Measurements from ENCODE around the gene SRPK2. TPM values are rescaled to one million over a fixed set of nuclear protein-coding genes. Genes with fewer than 3 reads are reported as not detected.
A peak's percentile ranks its signal among the peaks of the same experiment; 100 is the strongest.
"Not testable (repeated sequence)": the region's sequence is repeated elsewhere in the genome, so short reads cannot be mapped to it uniquely, and the experiment has no call there.

SRPK2 gene
- total RNA-seq, result 50.9 and 54.7 TPM in 2 replicates

GRCh38 chr7:105388356-105389087 is at the start of gene SRPK2:
SRPK2 (minus strand) TSS chr7:105388921.
- Mint-ChIP-seq H3K27me3 (ENCODE audit: low read depth) (no peaks in the 10 kb centered on the region), H3K36me3 (ENCODE audit: low read depth) (peaks cover 9% of the 10 kb centered on the region), H3K4me1 (ENCODE audit: low read depth) (peaks cover 21% of the 10 kb centered on the region), H3K27ac (peak within 1 kb of the TSS; percentile 95), H3K9me3 (no peaks in the 10 kb centered on the region), H3K4me3 (ENCODE audit: low read depth) (peak within 1 kb of the TSS; percentile 97)
- intact Hi-C loops (cut with micrococcal nuclease), result loop anchor here (2.0 to 5.0 kb wide), 2 partner anchors 36 to 91 kb away; no protein-coding TSS in a partner anchor
- peak; percentile 70 for DNase-seq (ENCODE audit: low spot score)

DNA sequence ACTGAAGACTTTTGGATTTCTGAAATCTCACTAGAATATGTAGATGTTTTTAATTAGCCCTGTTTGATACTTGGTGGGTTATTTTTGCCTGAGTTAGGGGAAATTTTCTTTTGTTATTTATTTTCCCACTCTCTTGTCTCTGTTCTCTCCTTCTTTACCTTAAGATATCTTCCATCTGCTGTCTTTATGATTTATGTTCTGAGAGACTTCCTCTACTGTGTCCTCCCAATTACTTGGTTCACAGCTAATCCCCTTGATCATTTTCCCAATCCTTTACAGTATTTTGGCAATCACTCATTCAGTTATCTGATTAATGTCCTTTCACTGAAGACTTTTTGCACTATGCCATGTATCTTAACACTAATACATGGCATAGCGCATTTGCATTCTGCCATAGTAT is 49.5 kb upstream of the SRPK2 start:
- no peaks in the 10 kb centered on the region for H3K9me3 Mint-ChIP-seq
- DNase-seq (ENCODE audit: low spot score), result no peak
- intact Hi-C loops (cut with micrococcal nuclease), result no loop called here
- no peak overlapping the region for H3K27ac Mint-ChIP-seq
- no peaks in the 10 kb centered on the region for H3K27me3 Mint-ChIP-seq (ENCODE audit: low read depth)
- H3K36me3 Mint-ChIP-seq (ENCODE audit: low read depth), result no peaks in the 10 kb centered on the region
- no peak overlapping the region for H3K4me3 Mint-ChIP-seq (ENCODE audit: low read depth)
- H3K4me1 Mint-ChIP-seq (ENCODE audit: low read depth), result peaks cover 3% of the 10 kb centered on the region

DNA sequence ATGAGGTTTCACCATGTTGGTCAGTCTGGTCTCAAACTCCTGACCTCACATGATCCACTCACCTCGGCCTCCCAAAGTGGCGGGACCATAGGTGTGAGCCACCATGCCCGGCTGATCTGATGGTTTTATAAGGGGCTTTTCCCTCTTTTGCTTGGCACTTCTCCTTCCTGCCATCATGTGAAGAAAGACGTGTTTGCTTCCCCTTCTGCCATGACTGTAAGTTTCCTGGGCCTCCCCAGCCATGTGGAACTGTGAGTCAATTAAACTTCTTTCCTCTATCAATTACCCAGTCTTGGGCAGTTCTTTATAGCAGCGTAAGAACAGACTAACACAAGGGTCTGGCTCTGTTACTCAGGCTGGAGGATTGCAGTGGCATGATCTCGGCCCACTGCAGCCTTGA is 48.6 kb upstream of the SRPK2 start:
- H3K36me3 Mint-ChIP-seq (ENCODE audit: low read depth); H3K9me3 Mint-ChIP-seq; H3K4me1 Mint-ChIP-seq (ENCODE audit: low read depth); H3K27me3 Mint-ChIP-seq (ENCODE audit: low read depth); H3K4me3 Mint-ChIP-seq (ENCODE audit: low read depth); DNase-seq (ENCODE audit: low spot score); intact Hi-C loops (cut with micrococcal nuclease); H3K27ac Mint-ChIP-seq: not testable (repeated sequence)

GRCh38 chr7:105429746-105430612 is 41.3 kb upstream of the SRPK2 start:
- no peaks in the 10 kb centered on the region for H3K27me3 Mint-ChIP-seq (ENCODE audit: low read depth)
- H3K4me1 Mint-ChIP-seq (ENCODE audit: low read depth), result peaks cover 12% of the 10 kb centered on the region
- no peaks in the 10 kb centered on the region for H3K9me3 Mint-ChIP-seq
- no peak overlapping the region for H3K4me3 Mint-ChIP-seq (ENCODE audit: low read depth)
- peak; percentile 19 for DNase-seq (ENCODE audit: low spot score)
- intact Hi-C loops (cut with micrococcal nuclease), result loop anchor here (1.0 to 5.0 kb wide), 3 partner anchors 82 to 277 kb away; no protein-coding TSS in a partner anchor
- no peak overlapping the region for H3K27ac Mint-ChIP-seq
- H3K36me3 Mint-ChIP-seq (ENCODE audit: low read depth), result no peaks in the 10 kb centered on the region

GRCh38 chr7:105426606-105427146 is 38.0 kb upstream of the SRPK2 start:
- intact Hi-C loops (cut with micrococcal nuclease), result loop anchor here (5.0 kb wide), 1 partner anchor 79 kb away; no protein-coding TSS in a partner anchor
- peak overlapping the region; percentile 73 for H3K27ac Mint-ChIP-seq
- peaks cover 12% of the 10 kb centered on the region for H3K4me1 Mint-ChIP-seq (ENCODE audit: low read depth)
- no peak overlapping the region for H3K4me3 Mint-ChIP-seq (ENCODE audit: low read depth)
- H3K27me3 Mint-ChIP-seq (ENCODE audit: low read depth), result no peaks in the 10 kb centered on the region
- DNase-seq (ENCODE audit: low spot score), result no peak
- H3K36me3 Mint-ChIP-seq (ENCODE audit: low read depth), result no peaks in the 10 kb centered on the region
- no peaks in the 10 kb centered on the region for H3K9me3 Mint-ChIP-seq

- no peaks in the 10 kb centered on the region for H3K27me3 Mint-ChIP-seq (ENCODE audit: low read depth)
- no peaks in the 10 kb centered on the region for H3K36me3 Mint-ChIP-seq (ENCODE audit: low read depth)
- H3K4me3 Mint-ChIP-seq (ENCODE audit: low read depth), result no peak overlapping the region
- peaks cover 12% of the 10 kb centered on the region for H3K4me1 Mint-ChIP-seq (ENCODE audit: low read depth)
- intact Hi-C loops (cut with micrococcal nuclease), result no loop called here
- H3K27ac Mint-ChIP-seq, result no peak overlapping the region
- H3K9me3 Mint-ChIP-seq, result no peaks in the 10 kb centered on the region
- DNase-seq (ENCODE audit: low spot score), result no peak
These were observed 35.3 kb upstream of the SRPK2 start for GRCh38 chr7:105423987-105424386.

GRCh38 chr7:105413887-105414437 is 25.2 kb upstream of the SRPK2 start:
- DNase-seq (ENCODE audit: low spot score), result no peak
- H3K4me3 Mint-ChIP-seq (ENCODE audit: low read depth), result no peak overlapping the region
- intact Hi-C loops (cut with micrococcal nuclease), result no loop called here
- H3K36me3 Mint-ChIP-seq (ENCODE audit: low read depth), result no peaks in the 10 kb centered on the region
- peaks cover 1% of the 10 kb centered on the region for H3K4me1 Mint-ChIP-seq (ENCODE audit: low read depth)
- H3K9me3 Mint-ChIP-seq, result no peaks in the 10 kb centered on the region
- H3K27ac Mint-ChIP-seq, result no peak overlapping the region
- no peaks in the 10 kb centered on the region for H3K27me3 Mint-ChIP-seq (ENCODE audit: low read depth)

GRCh38 chr7:105410774-105411173 is 22.1 kb upstream of the SRPK2 start:
- H3K4me3 Mint-ChIP-seq (ENCODE audit: low read depth); H3K27ac Mint-ChIP-seq; H3K27me3 Mint-ChIP-seq (ENCODE audit: low read depth); H3K36me3 Mint-ChIP-seq (ENCODE audit: low read depth); H3K4me1 Mint-ChIP-seq (ENCODE audit: low read depth); H3K9me3 Mint-ChIP-seq; DNase-seq (ENCODE audit: low spot score); intact Hi-C loops (cut with micrococcal nuclease): not testable (repeated sequence)

DNA sequence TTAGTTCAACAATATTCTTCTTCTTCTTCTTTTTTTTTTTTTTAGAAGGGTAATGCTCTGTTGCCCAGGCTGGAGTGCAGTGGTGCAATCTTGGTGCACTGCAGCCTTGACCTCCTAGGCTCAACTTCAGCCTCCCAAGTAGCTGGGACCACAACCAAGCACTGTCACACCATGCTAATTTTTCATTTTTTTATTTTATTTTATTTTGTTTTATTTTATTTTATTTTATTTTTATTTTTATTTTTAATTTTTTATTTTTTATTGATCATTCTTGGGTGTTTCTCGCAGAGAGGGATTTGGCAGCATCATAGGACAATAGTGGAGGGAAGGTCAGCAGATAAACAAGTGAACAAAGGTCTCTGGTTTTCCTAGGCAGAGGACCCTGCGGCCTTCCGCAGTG is 21.1 kb upstream of the SRPK2 start:
- intact Hi-C loops (cut with micrococcal nuclease); H3K36me3 Mint-ChIP-seq (ENCODE audit: low read depth); H3K4me1 Mint-ChIP-seq (ENCODE audit: low read depth); H3K27me3 Mint-ChIP-seq (ENCODE audit: low read depth); DNase-seq (ENCODE audit: low spot score); H3K9me3 Mint-ChIP-seq; H3K27ac Mint-ChIP-seq; H3K4me3 Mint-ChIP-seq (ENCODE audit: low read depth): not testable (repeated sequence)

GRCh38 chr7:105408791-105409410 is 20.2 kb upstream of the SRPK2 start:
- H3K4me3 Mint-ChIP-seq (ENCODE audit: low read depth), result no peak overlapping the region

DNA sequence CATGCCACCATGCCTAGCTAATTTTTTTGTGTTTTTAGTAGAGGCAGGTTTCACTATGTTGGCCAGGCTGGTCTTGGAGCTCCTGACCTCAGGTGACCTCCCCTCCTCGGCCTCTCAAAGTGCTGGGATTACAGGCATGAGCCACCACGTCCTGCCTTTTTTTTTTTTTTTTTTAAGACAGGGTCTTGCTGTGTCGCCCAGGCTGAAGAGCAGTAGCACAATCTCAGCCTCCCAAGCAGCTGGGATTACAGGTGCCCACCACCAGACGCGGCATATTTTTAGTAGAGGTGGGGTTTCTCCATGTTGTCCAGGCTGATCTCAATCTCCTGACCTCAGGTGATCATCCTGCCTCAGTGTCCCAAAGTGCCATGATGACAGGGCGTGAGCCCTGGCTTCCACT is 14.4 kb upstream of the SRPK2 start:
- H3K27me3 Mint-ChIP-seq (ENCODE audit: low read depth), result peaks cover 2% of the 10 kb centered on the region
- no peaks in the 10 kb centered on the region for H3K9me3 Mint-ChIP-seq
- no peak overlapping the region for H3K4me3 Mint-ChIP-seq (ENCODE audit: low read depth)
- no peak overlapping the region for H3K27ac Mint-ChIP-seq
- no peaks in the 10 kb centered on the region for H3K36me3 Mint-ChIP-seq (ENCODE audit: low read depth)
- DNase-seq (ENCODE audit: low spot score), result no peak
- intact Hi-C loops (cut with micrococcal nuclease), result no loop called here
- H3K4me1 Mint-ChIP-seq (ENCODE audit: low read depth), result no peaks in the 10 kb centered on the region

More at GRCh38 chr7:105408791-105409410, 20.2 kb upstream of the SRPK2 start:
- intact Hi-C loops (cut with micrococcal nuclease), result no loop called here
- no peaks in the 10 kb centered on the region for H3K36me3 Mint-ChIP-seq (ENCODE audit: low read depth)
- no peak for DNase-seq (ENCODE audit: low spot score)
- peaks cover 2% of the 10 kb centered on the region for H3K27me3 Mint-ChIP-seq (ENCODE audit: low read depth)
- H3K4me1 Mint-ChIP-seq (ENCODE audit: low read depth), result peaks cover 1% of the 10 kb centered on the region
- H3K27ac Mint-ChIP-seq, result no peak overlapping the region
- no peaks in the 10 kb centered on the region for H3K9me3 Mint-ChIP-seq

Data from activated T-helper 2 cell treated with anti-CD3 and anti-CD28 coated beads, Interferon-gamma antibody, Interleukin-2, Interleukin-4, amounts not matched to agents 10 μg/mL and 5 μg/mL and 100 μg/mL, durations not matched to agents 14 hours and 24 hours and 36 hours (primary cell).